ENCODE results near the gene MEG3. TPM values are rescaled to one million over a fixed set of nuclear protein-coding genes. Genes with fewer than 3 reads are reported as not detected.

Gene MEG3
- total RNA-seq, 1 donor from 2014 or later = 815 TPM

Other genes with a start within 250 kb of the MEG3 start
- 15.6 TPM for gene BEGAIN, start 238.7 kb upstream of the MEG3 start, total RNA-seq (ENCODE audit: insufficient read depth, low replicate concordance)
- 592 TPM for gene DLK1, start 99.2 kb upstream of the MEG3 start, total RNA-seq (ENCODE audit: insufficient read depth, low replicate concordance)
- gene RTL1, start 77.6 kb downstream of the MEG3 start, total RNA-seq (ENCODE audit: insufficient read depth, low replicate concordance) = 3.6 TPM